Measurements from ENCODE around the gene FAM81B.

The FAM81B gene

GRCh38 chr5:95403996-95404395 is 12.8 kb downstream of the FAM81B start:
- no peak for DNase-seq

DNA sequence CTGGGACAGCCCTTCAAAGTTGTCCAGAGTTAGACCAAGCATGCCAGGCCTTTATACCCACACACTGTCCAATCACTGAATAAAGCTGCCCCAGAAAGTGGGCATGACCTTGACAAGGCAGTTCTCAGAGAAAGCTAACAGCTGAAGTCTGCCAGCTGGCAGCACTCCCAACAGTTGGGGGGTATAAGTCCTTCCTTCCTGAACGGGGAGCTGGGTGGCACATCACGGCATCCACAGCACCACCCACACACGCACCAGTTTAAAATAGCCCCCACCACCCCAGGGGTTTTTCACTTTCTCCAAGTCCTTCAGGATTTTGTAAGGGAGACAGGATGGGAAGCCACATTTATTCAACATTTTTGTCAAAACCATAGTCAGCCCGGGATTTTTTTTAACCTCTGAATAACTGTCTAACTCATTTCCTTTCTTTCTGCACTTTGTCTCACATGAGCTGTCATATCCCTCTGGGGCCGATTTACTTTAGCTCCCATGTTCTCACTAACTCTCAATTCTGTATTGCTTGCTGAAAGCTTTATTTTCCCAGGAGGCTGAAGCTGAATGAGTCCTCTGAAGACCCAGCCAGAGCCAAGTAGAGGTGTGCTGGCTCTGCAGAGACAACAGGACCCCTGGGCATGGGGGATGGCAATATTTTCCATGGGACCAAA is 15.4 kb downstream of the FAM81B start:
- DNase-seq: no peak

GRCh38 chr5:95410279-95410678 is 19.1 kb downstream of the FAM81B start:
- DNase-seq: no peak

- DNase-seq: no peak
Measured at GRCh38 chr5:95411474-95411873, 20.3 kb downstream of the FAM81B start.

DNA sequence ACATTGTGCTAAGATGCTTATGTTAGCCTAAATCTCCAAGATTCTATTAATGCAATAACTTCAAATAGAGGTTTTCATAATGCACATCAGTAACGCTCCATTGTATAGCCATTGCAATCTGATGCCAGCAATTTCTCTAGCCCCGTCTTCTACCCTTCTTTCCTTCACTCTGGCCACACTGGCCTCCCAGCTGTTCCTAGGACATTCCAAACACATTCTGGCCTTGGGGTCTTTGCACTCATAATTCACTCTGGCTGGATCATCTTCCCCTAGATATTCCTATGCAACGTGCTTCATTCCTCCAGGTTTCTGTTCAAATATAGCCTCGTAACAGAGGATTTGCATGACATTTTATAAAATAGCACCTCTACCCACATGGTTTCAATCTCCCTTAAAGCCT is 23.3 kb downstream of the FAM81B start:
- DNase-seq: no peak

- no peak for DNase-seq
Measured at GRCh38 chr5:95417971-95418370, 26.8 kb downstream of the FAM81B start.

GRCh38 chr5:95422838-95423237 is 31.7 kb downstream of the FAM81B start:
- DNase-seq: no peak

GRCh38 chr5:95424016-95424415 is 32.9 kb downstream of the FAM81B start:
- DNase-seq: no peak

- DNase-seq: no peak
Measured at GRCh38 chr5:95424526-95424925, 33.4 kb downstream of the FAM81B start.

DNA sequence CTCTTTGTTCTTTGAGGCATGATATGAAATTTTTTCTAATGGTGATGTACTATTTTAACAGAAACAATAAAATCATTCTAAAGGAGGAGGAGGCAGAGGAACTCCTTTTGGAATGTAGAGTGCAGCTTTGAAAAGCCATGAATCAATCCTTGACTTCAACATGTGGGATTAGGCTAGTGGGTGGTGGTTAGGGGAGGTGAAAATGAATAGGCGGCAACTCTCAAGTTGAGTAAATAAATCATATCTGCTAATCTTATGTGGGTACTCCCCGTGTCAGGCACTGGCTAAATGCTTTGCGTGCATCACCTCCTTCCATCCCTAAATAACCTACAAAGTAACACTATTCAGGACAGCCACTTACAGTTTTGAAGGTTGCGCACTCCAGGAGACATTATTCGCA is 35.1 kb downstream of the FAM81B start:
- no peak for DNase-seq

DNA sequence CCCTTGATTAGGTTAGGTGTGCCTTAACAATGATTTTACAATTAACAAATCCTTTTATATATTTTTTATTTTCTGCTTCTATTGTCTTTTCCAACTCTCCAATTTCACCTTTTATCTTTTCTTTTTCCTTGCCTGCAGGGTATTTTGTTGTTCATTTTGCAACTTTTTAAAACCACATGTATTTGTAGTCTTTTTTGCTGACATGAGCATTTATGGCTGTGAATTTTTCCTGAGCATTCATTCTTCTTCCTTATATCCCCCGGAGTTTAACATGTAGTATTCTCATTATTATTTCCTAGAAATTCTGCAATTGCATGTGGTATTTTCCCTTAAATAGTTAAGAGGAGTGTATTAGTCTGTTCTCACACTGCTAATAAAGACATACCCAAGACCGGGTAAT is 41.6 kb downstream of the FAM81B start:
- DNase-seq: no peak

- DNase-seq: no peak
Measured at GRCh38 chr5:95439801-95440493, 48.8 kb downstream of the FAM81B start.

GRCh38 chr5:95440825-95441224 is 49.7 kb downstream of the FAM81B start:
- no peak for DNase-seq

GRCh38 chr5:95441636-95442035 is 50.5 kb downstream of the FAM81B start:
- no peak for DNase-seq

GRCh38 chr5:95445442-95445841 is 54.3 kb downstream of the FAM81B start:
- DNase-seq: no peak

- DNase-seq: no peak
Measured at GRCh38 chr5:95445995-95446394, 54.8 kb downstream of the FAM81B start.

- DNase-seq: no peak
Measured at GRCh38 chr5:95446560-95447221, 55.5 kb downstream of the FAM81B start.

DNA sequence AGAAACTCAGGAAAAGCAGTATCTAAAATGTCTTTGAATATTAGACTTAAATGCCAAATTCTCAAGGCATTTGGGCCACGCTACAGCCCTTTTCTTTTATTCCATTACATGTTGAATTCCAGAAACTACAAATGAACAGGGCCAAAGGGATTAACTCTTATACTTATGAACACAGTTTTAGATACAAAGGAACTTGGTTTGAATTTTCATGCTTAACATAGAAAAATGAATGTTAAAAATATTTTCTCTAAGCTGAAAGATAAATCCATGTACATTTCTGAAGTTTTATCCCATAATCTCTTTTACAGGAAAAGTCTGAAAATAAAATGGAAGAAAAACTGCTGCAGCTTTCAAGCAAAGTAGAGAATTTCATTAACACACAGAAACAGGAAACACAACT is 56.8 kb downstream of the FAM81B start:
- no peak for DNase-seq

- DNase-seq: no peak
Measured at GRCh38 chr5:95448789-95449188, 57.6 kb downstream of the FAM81B start.

DNA sequence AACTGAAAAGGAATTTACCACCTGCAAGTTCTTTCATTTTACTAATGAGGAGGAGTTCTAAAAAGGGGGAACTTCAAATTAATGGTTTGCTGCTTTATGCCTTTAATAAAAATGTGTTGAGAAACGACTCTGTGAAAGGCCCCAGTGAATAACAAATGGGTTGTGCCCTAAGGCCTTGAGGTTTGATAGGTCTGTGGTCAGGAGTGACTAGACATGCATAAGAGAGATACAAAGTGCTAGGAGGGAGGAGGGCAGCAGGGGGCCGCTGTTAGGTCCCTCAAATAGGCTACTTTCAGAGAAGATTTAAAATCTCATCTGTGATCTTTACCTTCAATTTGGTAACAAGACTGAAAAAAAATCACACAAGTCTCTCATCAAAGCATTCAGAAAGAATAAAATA is 58.3 kb downstream of the FAM81B start:
- no peak for DNase-seq

- no peak for DNase-seq
Measured at GRCh38 chr5:95454536-95454935, 63.4 kb downstream of the FAM81B start.

DNA sequence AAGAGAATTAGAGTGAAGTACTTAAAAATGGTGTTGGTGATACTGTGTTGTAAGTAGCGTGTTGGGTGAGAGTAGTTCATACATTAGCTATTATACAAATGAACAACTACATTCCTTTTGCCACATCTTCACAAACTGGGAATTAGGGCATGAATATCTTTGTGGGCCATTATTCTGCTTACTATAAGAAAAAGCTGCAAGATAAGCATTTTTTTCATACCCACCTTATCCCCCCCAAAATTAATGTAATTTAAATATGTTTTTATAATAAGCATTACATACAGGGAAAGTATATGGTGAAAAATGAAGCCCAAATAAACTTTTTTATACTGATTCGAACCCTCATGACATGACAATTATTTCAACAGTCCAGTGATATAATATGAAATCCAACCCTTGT is 69.5 kb downstream of the FAM81B start:
- DNase-seq: no peak

- no peak for DNase-seq
Measured at GRCh38 chr5:95471487-95471886, 80.3 kb downstream of the FAM81B start.

DNA sequence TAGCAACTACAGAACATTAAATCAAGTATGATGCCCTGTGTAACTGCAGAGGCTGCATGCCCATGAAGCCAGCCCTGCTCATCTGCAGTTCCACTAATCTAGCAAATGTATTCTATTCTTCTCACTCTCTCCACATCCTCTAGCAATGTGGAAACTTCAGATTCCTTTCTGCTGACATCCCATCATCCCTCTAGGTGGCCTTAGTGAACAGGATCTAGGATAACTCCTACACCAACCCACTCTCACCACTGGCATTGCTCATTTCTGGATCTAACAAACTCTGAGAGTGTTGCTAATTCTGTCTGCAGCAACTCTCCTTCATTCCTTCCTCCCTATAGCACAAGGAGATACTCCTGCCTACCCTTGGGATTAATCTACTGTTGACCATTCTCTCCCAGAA is 80.8 kb downstream of the FAM81B start:
- DNase-seq: no peak
